Kidney capillary endothelial cell (primary cell): ENCODE data around the gene SLC22A7.

Experiments
- DNase-seq: peaks from one replicate; pipeline ENCODE4 v3.0.0-alpha.2; 2018; ENCODE audit warnings: low spot score

The SLC22A7 gene

DNA sequence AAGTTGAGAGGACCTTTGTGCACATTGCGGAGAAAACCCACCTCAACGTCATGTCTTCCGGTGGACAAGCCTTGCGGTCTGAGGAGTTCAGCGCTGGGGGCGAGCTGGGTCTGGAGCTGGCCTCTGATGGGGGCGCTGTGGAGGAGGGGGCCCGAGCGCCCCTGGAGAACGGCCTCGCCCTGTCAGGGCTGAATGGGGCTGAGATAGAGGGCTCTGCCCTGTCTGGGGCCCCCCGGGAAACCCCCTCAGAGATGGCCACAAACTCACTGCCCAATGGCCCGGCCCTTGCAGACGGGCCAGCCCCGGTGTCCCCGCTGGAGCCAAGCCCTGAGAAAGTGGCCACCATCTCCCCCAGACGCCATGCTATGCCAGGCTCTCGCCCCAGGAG, 14.6 kb upstream of the SLC22A7 start:
- no peak for DNase-seq

DNA sequence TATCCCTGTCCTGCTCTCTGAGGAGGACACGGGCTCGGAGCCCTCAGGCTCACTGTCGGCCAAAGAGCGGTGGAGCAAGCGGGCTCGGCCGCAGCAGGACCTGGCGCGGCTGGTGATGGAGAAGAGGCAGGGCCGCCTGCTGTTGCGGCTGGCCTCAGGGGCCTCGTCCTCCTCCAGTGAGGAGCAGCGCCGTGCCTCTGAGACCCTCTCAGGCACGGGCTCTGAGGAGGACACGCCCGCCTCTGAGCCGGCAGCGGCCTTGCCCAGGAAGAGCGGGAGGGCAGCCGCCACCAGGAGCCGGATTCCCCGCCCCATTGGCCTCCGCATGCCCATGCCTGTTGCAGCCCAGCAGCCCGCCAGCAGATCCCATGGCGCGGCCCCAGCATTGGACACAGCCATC, 14.2 kb upstream of the SLC22A7 start:
- no peak for DNase-seq

DNA sequence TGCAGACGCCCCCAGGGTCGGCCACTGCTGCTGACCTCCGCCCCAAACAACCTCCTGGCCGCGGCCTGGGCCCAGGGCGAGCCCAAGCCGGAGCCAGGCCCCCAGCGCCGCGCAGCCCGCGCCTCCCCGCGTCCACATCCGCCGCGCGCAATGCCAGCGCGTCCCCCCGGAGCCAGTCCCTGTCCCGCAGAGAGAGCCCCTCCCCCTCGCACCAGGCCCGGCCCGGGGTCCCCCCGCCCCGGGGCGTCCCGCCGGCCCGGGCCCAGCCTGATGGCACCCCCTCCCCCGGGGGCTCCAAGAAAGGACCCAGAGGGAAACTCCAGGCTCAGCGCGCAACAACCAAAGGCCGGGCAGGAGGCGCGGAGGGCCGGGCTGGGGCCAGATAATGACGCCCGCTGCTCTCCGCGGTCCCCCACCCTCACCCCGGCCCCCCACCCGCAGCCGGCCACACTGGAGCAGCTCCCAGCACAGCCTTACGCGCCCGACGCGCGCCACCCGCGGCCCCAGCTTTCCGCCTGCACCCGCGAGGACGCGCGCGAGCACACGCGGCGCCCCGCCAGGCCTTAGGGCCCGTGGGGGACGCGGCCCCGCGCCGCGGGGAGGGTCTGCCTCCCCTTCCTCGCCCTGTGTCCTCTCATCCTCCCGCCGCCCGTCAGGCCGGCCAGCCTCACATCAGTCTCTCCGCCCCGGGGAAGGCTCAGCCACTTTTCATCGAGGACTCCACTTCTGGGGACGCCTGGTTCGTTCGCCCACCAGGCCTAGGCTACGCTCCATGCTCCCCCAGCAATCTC, 12.9 kb upstream of the SLC22A7 start:
- DNase-seq, result no peak

- DNase-seq, result no peak
Observed at GRCh38 chr6:43285832-43286231, 12.2 kb upstream of the SLC22A7 start.

GRCh38 chr6:43286456-43286979, 11.5 kb upstream of the SLC22A7 start:
- DNase-seq, result no peak

DNA sequence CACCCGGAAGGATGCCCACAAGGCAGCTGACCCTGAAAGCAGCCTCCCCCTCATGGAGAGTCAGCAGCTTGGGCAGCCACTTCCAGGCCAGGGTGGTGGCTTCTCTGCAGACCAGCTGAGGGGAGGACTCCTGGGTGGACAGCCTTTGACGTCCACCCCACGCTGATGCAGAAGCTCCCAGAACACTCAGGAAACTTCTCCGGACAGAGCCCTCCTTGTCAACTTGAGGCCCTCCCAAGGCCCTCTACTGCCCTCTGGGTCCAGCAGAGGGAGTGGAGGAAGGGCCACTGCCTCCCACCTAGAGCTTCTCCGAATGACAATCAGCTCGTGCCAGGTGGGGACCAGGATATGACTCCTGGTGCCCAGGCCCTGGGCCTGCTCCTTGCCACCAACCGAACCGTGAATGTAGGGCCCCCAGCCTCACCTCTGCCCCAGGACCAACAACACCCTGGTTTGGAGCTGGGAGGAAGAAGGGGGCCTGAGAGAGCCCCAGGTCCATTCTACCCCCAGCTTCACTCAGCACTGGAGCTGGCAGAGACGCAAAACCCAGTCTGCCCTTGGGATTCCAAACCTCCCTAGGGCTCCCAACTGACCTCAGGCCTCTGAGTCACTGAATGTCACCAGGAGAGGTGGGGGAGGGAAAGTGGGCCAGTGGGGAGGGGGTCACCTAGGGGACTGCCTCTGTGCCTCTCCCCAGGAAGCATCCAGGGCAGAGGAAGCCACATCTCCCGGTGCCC, 10.9 kb upstream of the SLC22A7 start:
- DNase-seq, result no peak

DNA sequence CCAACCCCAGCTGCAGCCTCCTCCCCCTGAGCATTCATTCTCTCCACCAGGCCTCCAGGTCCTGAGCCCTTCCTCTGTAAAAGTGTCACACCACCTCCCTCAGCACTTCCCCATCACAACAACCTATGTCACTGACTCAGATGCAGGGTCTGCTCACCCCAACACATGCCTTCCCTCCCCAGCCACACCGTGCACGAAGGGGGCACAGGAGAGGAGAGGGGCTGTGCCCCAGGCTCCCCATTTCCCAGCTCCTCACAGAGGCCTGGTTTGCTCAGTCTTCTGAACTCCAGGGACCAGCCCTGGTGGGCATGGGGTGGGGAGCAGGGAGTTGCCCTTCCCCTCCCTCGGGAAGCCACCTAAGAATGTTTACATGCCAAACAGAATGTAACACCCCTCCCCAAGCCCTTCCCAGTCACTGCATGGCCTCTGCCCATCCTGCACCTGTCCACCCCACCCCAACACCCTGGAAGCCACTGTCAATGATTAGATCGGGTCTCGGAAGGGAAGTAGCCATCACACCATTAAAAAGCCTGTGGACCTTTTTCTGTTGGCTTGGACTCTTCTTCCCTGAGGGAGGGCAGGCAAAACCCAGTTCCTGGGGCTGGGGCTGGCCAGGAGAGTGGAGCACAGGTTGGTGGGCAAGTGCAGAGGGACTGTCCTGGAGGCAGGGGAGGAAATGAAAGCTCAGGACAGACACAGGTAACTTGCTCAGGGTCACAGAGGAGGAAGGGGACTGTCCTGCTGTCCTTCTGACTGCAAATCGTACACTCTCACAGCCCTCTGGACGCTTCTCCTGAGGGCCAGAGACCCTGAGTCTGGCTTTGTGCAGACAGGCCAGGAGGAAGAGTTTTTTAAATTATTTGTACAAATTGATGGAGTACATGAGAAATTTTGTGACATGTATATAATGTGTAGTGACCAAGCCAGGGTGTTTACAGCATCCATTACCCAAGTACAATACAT, 10.1 kb upstream of the SLC22A7 start:
- no peak for DNase-seq

DNA sequence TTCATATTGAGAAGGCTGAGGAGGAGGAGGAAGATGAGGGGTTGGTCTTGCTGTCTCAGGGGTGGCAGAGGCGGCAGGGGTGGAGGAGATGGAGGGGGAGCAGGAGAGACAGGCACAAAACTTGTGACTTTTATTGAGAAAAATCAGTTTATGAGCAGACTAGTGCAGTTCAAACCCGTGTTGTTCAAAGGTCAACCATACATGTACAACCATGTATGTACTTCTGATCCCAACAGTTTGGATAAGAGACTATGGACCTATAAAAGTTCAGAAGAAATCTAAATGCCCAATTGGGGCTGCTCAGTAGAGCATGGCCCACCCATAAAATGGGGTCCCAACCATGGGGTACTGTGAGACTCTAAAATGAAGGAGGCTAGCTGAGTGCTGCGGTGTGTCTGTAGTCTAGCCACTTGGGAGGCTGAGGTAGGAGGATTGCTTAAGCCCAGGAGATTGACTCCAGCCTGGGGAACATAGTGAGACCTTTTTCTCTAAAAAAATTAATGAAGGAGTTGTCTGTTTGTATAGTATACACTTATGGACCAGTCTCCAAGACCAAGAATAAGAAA, 7.6 kb upstream of the SLC22A7 start:
- no peak for DNase-seq

DNA sequence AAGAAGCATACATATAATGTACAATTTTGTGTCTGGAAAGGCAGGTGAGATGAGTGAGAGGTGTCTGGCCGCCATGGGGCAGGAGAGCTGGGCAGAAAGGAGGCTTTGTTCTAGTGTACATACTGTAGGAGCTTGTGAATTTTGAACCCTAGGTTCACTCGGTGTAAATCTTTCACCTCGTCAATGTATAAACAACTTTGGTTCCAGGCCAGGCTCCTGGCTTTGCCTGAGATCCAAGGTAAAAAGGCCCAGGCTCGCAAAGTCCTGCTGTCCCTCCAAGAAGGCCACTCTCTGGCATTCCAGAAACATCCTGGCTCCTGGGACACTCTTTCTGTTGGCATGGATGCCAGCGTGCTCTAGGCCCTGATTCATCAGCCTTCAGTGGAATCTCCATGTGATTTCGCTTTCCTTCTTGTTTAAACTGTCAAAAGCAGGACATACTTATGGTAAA, 7.1 kb upstream of the SLC22A7 start:
- DNase-seq, result no peak

DNA sequence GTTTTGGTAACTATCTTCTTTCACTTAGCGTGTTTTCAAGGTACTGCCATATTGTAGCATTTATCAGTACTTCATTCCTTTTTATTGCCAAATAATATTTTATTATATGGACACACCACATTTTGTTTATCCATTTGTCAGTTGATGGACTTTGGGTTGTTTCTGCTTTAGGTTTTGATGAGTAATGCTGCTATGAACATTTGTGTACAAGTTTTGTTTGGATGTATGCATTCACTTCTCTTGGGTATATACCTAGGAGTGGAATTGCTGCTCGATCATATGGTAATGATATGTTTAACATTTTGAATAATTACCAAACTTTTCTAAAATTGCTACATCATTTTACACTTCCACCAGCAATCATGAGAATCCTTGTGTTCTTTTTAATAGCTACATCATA, 6.4 kb upstream of the SLC22A7 start:
- DNase-seq, result no peak

DNA sequence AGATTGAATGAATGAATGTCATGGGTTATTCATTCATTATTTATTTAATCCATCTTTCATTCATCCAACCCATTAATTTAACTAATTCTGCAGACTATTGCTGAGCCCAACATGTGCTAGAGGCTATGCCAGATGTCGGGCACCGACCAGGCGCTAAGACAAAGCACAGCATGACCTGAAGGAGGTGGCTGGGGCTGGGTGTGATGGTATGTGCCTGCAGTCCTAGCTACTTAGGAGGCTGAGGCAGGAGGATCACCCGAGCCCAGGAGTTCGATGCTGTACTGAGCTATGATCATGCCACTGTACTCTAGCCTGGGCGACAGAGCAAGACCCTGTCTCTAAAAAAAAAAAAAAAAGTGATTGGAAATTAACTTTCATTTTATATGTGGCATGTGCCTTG, 5.7 kb upstream of the SLC22A7 start:
- DNase-seq, result no peak

- no peak for DNase-seq
Observed at GRCh38 chr6:43292763-43293318, 5.2 kb upstream of the SLC22A7 start.

DNA sequence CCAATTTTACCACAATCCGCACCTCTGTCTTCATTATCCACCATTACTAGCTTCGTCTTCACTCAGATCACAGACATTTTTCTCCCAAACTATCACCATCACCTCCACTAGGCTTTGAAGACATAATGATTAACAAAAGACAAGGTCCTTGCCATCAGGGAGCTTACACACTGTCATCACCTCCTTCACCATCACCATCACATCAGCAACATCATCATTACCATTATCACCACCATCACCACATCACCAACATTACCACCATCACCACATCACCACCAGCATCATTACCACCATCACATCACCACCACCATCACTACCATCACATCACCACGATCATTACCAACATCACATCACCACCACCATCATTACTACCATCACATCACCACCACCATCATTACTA, 4.4 kb upstream of the SLC22A7 start:
- no peak for DNase-seq

DNA sequence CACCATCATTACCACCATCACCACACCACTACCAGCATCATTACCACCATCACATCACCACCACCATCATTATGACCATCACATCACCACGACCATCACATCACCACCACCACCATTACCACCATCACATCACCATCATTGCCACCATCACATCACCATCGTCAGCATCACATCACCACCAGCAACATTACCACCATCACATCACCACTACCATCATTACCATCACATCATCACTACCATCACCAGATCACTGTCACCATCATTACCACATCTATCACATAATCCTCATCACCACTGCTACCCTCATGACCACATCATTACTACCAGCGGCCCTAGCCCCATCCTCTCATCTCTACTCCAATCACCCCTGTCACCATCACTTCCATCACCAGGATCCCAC, 3.5 kb upstream of the SLC22A7 start:
- DNase-seq, result no peak

DNA sequence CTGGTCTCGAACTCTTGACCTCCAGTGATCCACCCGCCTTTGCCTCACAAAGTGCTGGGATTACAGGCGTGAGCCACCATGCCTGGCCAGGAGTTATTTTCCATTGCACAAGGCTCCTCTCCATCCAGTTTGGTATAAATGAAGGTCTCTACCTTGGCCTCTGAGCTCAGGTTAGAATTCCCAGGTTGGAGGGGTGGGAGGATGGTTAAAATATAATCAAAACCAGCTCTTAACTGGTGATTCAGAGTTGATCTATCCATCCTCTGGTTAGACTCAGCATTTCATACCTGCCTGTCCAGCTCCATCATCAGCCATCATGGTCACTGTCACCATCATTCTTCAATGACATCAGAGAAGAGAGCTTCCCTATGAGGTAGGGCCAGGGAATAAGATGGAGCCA, 2.6 kb upstream of the SLC22A7 start:
- DNase-seq, result no peak

- no peak for DNase-seq
Observed at GRCh38 chr6:43296780-43297497, 1.1 kb upstream of the SLC22A7 start.

- no peak for DNase-seq
Observed at GRCh38 chr6:43298565-43299337, 691 bp downstream of the SLC22A7 start.

DNA sequence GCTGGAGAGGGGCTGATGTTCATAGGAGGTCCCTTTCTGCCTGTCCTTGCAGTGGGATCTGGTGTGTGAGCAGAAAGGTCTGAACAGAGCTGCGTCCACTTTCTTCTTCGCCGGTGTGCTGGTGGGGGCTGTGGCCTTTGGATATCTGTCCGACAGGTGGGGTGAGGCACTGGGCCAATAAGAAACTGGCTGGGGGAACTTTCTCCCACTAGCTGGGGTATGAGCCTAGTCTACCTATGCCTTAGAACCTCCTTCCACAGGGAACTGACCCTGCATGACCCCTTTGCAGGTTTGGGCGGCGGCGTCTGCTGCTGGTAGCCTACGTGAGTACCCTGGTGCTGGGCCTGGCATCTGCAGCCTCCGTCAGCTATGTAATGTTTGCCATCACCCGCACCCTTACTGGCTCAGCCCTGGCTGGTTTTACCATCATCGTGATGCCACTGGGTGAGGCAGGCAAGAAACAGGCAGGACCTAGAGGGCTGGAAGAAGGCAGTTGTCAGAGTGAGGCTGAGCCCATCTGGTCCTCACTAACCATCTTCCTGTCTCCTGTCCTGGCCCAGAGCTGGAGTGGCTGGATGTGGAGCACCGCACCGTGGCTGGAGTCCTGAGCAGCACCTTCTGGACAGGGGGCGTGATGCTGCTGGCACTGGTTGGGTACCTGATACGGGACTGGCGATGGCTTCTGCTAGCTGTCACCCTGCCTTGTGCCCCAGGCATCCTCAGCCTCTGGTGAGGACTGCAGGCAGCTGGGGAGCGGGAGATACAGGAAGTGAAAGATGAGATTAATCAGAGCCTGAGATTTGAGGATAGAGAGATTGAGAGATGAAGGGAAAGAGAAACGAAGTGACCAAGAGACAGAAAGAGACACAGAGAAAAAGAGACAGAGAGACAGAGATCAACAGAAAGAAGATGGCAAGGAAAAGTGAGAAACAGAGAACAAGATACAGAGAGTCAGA, 1.6 kb downstream of the SLC22A7 start:
- DNase-seq, result no peak
